ENCODE measurements around the gene FRMD3. TPM values are rescaled to one million over a fixed set of nuclear protein-coding genes. Genes with fewer than 3 reads are reported as not detected.

FRMD3 gene
- total RNA-seq, 2 experiments from 2014 or later: 0.27 to 1.1 TPM

DNA sequence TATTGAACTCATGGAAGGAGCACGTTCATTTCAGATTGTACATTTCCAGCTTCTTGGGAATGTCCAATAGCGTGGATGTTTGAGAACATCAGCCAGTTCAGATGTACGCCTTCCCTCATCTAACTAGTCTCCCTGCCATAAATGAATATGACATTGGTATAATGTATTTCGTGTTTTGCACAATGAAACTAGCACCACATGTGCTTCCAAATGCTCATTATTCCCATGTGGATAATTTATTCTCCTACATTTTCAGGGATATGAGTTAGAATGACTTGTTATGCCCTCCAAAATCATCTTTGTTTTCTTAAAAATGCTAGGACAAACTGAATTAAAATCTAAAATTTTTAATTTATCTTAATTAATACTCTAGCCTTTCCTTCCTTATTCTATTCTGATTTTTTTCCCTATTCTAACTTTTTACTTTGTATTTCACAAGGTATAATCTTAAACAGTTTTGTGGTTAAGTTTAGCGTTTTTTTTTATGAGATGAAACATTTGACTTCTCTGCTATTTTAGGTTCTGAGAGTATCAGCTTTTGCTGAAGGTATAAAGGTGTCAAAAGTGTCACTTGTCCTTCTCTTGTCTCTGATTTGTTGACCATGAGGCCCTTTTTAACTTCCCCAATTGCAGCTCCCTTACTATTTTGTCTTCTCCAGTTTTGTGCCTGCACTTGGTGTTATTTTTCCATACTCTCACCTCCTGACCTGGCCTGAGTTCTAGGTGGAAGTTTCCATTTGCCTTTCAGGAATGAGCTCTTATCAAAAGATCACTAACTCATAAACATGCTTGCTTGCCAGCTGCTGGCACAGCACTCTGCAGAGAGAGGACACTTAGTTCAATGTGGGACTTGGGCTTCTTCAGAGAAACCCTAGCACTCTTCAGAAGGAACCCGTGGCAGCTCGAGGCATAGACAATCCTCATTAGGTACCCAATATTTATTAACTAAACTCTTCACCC is 106.8 kb downstream of the FRMD3 start:
- H3K27me3 Mint-ChIP-seq: no peaks in the 10 kb centered on the region

DNA sequence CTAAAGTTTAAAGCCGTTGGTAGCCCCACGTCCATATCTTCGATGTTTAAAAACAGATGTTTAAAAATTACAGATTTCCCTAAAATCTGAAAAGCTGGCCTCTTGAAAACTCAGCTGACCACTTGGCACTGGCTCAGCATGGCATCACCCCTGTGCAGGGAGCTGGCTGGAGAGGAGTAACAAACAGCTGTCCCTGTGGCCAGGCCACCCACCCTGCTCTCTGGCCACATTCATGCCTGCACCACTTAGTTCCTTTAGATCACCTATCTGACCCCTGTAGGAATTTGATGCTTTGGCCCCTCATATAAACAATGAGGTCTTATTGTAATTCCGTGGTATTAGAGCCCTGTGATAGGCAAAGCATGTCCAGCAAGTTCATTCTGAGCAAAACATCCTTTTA is 107.5 kb downstream of the FRMD3 start:
- TF ChIP-seq, protein P1, sequence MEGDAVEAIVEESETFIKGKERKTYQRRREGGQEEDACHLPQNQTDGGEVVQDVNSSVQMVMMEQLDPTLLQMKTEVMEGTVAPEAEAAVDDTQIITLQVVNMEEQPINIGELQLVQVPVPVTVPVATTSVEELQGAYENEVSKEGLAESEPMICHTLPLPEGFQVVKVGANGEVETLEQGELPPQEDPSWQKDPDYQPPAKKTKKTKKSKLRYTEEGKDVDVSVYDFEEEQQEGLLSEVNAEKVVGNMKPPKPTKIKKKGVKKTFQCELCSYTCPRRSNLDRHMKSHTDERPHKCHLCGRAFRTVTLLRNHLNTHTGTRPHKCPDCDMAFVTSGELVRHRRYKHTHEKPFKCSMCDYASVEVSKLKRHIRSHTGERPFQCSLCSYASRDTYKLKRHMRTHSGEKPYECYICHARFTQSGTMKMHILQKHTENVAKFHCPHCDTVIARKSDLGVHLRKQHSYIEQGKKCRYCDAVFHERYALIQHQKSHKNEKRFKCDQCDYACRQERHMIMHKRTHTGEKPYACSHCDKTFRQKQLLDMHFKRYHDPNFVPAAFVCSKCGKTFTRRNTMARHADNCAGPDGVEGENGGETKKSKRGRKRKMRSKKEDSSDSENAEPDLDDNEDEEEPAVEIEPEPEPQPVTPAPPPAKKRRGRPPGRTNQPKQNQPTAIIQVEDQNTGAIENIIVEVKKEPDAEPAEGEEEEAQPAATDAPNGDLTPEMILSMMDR (IDR thresholded peaks at IDR 0.05): no peak
- ChIA-PET CTCF (no interaction called here), POLR2A (no interaction called here)
- intact Hi-C loops (cut with micrococcal nuclease): no loop called here
- Mint-ChIP-seq H3K9me3 (no peaks in the 10 kb centered on the region), H3K27me3 (no peaks in the 10 kb centered on the region), H3K4me3 (no peak overlapping the region), H3K36me3 (ENCODE audit: low read depth) (no peaks in the 10 kb centered on the region), H3K27ac (no peak overlapping the region), H3K4me1 (ENCODE audit: low read depth) (no peaks in the 10 kb centered on the region)
- ATAC-seq: no peak
- no peak for DNase-seq

More for the DNA sequence above, 106.8 kb downstream of the FRMD3 start:
- H3K9me3 Mint-ChIP-seq: no peaks in the 10 kb centered on the region
- H3K36me3 Mint-ChIP-seq (ENCODE audit: low read depth): no peaks in the 10 kb centered on the region
- H3K27ac Mint-ChIP-seq: no peak overlapping the region
- intact Hi-C loops (cut with micrococcal nuclease): no loop called here
- H3K4me1 Mint-ChIP-seq (ENCODE audit: low read depth): no peaks in the 10 kb centered on the region
- DNase-seq: no peak
- H3K4me3 Mint-ChIP-seq: no peak overlapping the region
- ChIA-PET POLR2A (no interaction called here), CTCF (interaction anchor here (1.1 kb wide), 1 partner anchor 97 kb away, joined by 4 read pairs; no protein-coding TSS in a partner anchor)
- ATAC-seq: no peak
- TF ChIP-seq, protein P1 (IDR thresholded peaks at IDR 0.05): no peak

DNA sequence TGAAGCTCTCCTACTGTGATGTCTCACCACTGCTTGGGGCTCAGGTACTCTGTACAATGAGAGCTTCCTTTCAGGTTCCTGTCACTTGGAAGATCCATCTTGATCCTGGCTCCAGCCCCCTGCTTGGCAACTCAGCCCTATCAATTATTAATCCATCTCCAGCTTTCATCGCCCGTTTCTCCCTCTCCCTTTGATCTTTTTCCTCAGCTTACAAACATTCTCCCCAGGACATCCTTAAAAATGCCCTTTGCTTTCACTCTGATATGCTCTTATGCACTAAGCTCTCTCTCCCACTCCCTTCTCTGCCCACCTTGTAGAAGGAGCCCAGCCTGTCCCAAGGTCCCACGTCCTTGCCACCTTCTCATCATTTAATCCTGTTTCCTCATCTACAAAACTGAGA is 109.0 kb downstream of the FRMD3 start:
- no peak overlapping the region for H3K27ac Mint-ChIP-seq
- CTCF ChIA-PET: no interaction called here
- TF ChIP-seq, protein P1 (IDR thresholded peaks at IDR 0.05): no peak

DNA sequence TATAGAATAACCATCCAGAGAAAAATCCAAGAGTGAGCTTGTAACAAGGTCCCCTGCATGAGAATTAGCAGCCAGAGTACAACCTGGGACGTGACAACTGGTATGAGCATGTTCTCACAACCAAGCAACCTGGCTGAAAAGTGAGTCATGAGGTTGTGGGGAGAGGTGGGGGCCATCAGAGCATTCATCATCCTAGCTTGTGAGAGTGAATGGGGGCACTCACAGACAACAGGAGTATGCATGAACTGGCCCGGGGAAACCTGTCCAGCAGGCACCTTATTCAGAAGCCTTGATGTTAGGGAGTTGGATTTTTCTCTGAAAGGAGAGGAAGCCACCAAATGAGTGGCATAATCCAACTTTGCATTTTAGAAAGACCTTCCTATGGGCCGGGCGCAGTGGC is 113.0 kb downstream of the FRMD3 start:
- no peaks in the 10 kb centered on the region for H3K36me3 Mint-ChIP-seq (ENCODE audit: low read depth)
- H3K9me3 Mint-ChIP-seq: no peaks in the 10 kb centered on the region
- ATAC-seq: no peak
- CTCF ChIA-PET: interaction anchor here (1.2 kb wide), 1 partner anchor 12 kb away, joined by 3 read pairs; no protein-coding TSS in a partner anchor
- no peak overlapping the region for H3K27ac Mint-ChIP-seq
- no peaks in the 10 kb centered on the region for H3K27me3 Mint-ChIP-seq
- POLR2A ChIA-PET: no interaction called here
- H3K4me3 Mint-ChIP-seq: no peak overlapping the region
- no peak for DNase-seq
- intact Hi-C loops (cut with micrococcal nuclease): no loop called here
- TF ChIP-seq, protein P1 (IDR thresholded peaks at IDR 0.05): no peak
- no peaks in the 10 kb centered on the region for H3K4me1 Mint-ChIP-seq (ENCODE audit: low read depth)

More for the DNA sequence above, 109.0 kb downstream of the FRMD3 start:
- no peaks in the 10 kb centered on the region for H3K9me3 Mint-ChIP-seq
- no peaks in the 10 kb centered on the region for H3K4me1 Mint-ChIP-seq (ENCODE audit: low read depth)
- no peak overlapping the region for H3K4me3 Mint-ChIP-seq
- POLR2A ChIA-PET: no interaction called here
- no peak for DNase-seq
- H3K27me3 Mint-ChIP-seq: no peaks in the 10 kb centered on the region
- intact Hi-C loops (cut with micrococcal nuclease): no loop called here
- H3K36me3 Mint-ChIP-seq (ENCODE audit: low read depth): no peaks in the 10 kb centered on the region
- no peak for ATAC-seq

DNA sequence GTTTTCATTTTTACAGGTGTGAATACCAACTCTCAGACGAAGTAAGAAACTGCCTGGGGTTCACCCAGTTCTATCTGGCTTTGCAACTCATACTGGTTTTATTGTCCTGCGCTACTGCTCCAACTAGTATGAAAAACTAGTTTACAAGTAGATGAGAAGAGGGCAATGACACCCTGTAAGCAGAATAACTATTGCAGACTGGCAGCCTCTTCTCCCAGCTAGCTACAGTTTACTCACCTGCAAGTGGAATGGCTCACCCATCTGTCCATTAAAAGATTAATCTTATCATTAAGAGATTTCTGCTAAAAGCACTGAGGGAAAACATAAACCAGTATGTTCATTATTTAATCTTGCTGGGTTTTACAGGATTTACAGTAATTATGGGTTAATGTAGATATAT is 113.4 kb downstream of the FRMD3 start:
- POLR2A ChIA-PET: no interaction called here

More for the DNA sequence above, 113.4 kb downstream of the FRMD3 start:
- TF ChIP-seq, protein P1 (IDR thresholded peaks at IDR 0.05): no peak
- CTCF ChIA-PET: interaction anchor here (1.2 kb wide), 1 partner anchor 12 kb away, joined by 3 read pairs; no protein-coding TSS in a partner anchor
- H3K27ac Mint-ChIP-seq: no peak overlapping the region
- H3K4me1 Mint-ChIP-seq (ENCODE audit: low read depth): no peaks in the 10 kb centered on the region
- H3K9me3 Mint-ChIP-seq: no peaks in the 10 kb centered on the region
- no peaks in the 10 kb centered on the region for H3K36me3 Mint-ChIP-seq (ENCODE audit: low read depth)
- DNase-seq (no peak), ATAC-seq (no peak)
- no peaks in the 10 kb centered on the region for H3K27me3 Mint-ChIP-seq
- intact Hi-C loops (cut with micrococcal nuclease): no loop called here
- H3K4me3 Mint-ChIP-seq: no peak overlapping the region
